ENCODE results near the gene KBTBD8. TPM values are rescaled to one million over a fixed set of nuclear protein-coding genes. Genes with fewer than 3 reads are reported as not detected.

KBTBD8 gene
- total and polyA plus RNA-seq, 2 of the 13 experiments (the other 11 are each of a cell fraction or from before 2014, with no cell fraction given): 1.1 to 7.6 TPM

- TF ChIP-seq, protein P1, sequence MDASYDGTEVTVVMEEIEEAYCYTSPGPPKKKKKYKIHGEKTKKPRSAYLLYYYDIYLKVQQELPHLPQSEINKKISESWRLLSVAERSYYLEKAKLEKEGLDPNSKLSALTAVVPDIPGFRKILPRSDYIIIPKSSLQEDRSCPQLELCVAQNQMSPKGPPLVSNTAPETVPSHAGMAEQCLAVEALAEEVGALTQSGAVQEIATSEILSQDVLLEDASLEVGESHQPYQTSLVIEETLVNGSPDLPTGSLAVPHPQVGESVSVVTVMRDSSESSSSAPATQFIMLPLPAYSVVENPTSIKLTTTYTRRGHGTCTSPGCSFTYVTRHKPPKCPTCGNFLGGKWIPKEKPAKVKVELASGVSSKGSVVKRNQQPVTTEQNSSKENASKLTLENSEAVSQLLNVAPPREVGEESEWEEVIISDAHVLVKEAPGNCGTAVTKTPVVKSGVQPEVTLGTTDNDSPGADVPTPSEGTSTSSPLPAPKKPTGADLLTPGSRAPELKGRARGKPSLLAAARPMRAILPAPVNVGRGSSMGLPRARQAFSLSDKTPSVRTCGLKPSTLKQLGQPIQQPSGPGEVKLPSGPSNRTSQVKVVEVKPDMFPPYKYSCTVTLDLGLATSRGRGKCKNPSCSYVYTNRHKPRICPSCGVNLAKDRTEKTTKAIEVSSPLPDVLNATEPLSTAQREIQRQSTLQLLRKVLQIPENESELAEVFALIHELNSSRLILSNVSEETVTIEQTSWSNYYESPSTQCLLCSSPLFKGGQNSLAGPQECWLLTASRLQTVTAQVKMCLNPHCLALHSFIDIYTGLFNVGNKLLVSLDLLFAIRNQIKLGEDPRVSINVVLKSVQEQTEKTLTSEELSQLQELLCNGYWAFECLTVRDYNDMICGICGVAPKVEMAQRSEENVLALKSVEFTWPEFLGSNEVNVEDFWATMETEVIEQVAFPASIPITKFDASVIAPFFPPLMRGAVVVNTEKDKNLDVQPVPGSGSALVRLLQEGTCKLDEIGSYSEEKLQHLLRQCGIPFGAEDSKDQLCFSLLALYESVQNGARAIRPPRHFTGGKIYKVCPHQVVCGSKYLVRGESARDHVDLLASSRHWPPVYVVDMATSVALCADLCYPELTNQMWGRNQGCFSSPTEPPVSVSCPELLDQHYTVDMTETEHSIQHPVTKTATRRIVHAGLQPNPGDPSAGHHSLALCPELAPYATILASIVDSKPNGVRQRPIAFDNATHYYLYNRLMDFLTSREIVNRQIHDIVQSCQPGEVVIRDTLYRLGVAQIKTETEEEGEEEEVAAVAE (CRISPR knock-in tag; IDR thresholded peaks at IDR 0.05; ENCODE audit: borderline replicate concordance): peak; percentile 97
- TF ChIP-seq, protein P2, sequence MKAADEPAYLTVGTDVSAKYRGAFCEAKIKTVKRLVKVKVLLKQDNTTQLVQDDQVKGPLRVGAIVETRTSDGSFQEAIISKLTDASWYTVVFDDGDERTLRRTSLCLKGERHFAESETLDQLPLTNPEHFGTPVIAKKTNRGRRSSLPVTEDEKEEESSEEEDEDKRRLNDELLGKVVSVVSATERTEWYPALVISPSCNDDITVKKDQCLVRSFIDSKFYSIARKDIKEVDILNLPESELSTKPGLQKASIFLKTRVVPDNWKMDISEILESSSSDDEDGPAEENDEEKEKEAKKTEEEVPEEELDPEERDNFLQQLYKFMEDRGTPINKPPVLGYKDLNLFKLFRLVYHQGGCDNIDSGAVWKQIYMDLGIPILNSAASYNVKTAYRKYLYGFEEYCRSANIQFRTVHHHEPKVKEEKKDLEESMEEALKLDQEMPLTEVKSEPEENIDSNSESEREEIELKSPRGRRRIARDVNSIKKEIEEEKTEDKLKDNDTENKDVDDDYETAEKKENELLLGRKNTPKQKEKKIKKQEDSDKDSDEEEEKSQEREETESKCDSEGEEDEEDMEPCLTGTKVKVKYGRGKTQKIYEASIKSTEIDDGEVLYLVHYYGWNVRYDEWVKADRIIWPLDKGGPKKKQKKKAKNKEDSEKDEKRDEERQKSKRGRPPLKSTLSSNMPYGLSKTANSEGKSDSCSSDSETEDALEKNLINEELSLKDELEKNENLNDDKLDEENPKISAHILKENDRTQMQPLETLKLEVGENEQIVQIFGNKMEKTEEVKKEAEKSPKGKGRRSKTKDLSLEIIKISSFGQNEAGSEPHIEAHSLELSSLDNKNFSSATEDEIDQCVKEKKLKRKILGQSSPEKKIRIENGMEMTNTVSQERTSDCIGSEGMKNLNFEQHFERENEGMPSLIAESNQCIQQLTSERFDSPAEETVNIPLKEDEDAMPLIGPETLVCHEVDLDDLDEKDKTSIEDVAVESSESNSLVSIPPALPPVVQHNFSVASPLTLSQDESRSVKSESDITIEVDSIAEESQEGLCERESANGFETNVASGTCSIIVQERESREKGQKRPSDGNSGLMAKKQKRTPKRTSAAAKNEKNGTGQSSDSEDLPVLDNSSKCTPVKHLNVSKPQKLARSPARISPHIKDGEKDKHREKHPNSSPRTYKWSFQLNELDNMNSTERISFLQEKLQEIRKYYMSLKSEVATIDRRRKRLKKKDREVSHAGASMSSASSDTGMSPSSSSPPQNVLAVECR (CRISPR knock-in tag; IDR thresholded peaks at IDR 0.05; ENCODE audit: borderline replicate concordance): peak; percentile 88
- TF ChIP-seq, protein P3, sequence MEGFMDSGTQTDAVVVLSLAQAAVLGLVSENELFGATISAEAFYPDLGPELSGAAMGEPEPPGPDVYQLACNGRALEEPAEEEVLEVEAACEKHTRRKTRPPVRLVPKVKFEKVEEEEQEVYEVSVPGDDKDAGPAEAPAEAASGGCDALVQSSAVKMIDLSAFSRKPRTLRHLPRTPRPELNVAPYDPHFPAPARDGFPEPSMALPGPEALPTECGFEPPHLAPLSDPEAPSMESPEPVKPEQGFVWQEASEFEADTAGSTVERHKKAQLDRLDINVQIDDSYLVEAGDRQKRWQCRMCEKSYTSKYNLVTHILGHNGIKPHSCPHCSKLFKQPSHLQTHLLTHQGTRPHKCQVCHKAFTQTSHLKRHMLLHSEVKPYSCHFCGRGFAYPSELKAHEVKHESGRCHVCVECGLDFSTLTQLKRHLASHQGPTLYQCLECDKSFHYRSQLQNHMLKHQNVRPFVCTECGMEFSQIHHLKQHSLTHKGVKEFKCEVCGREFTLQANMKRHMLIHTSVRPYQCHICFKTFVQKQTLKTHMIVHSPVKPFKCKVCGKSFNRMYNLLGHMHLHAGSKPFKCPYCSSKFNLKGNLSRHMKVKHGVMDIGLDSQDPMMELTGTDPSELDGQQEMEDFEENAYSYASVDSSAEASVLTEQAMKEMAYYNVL (CRISPR knock-in tag; IDR thresholded peaks at IDR 0.05; ENCODE audit: borderline replicate concordance): no peak
- no peak for TF ChIP-seq NFKBIZ (CRISPR knock-in tag; IDR thresholded peaks at IDR 0.05)
- 0 out of 2 replicates have a peak, but pooled peaks have one; percentile 76 for TF ChIP-seq HINFP (CRISPR knock-in tag; IDR thresholded peaks at IDR 0.05; ENCODE audit: low read depth)
- no peak for TF ChIP-seq HNF1B (CRISPR knock-in tag; IDR thresholded peaks at IDR 0.05)
- 0 out of 2 replicates have a peak, but pooled peaks have one; percentile 35 for TF ChIP-seq ZNF317 (CRISPR knock-in tag; IDR thresholded peaks at IDR 0.05)
- TF ChIP-seq MAFG (CRISPR knock-in tag; IDR thresholded peaks at IDR 0.05): no peak
- no peak for TF ChIP-seq ZNF556 (CRISPR knock-in tag; IDR thresholded peaks at IDR 0.05; ENCODE audit: borderline replicate concordance)
- no peak for TF ChIP-seq SMARCC2 (IDR thresholded peaks at IDR 0.05)
- no peak for TF ChIP-seq ZMAT3 (CRISPR knock-in tag; conservative IDR thresholded peaks at IDR 0.05)
- no peak for TF ChIP-seq SKI (IDR thresholded peaks at IDR 0.05; ENCODE audit: partially characterized antibody)
- no peak for TF ChIP-seq ZNF75D (CRISPR knock-in tag; IDR thresholded peaks at IDR 0.05; ENCODE audit: borderline replicate concordance)
- TF ChIP-seq ZNF670 (CRISPR knock-in tag; IDR thresholded peaks at IDR 0.05; ENCODE audit: borderline replicate concordance): no peak
Measured at GRCh38 chr3:66998113-66998903, at the start of gene KBTBD8 (continued).

All from HepG2 (cell line).